Measurements from ENCODE around the gene NDUFS3.

Gene NDUFS3

GRCh38 chr11:47595967-47596366 is 17.1 kb downstream of the NDUFS3 start:
- Histone ChIP-seq H3K27me3 (peaks cover 43 to 51% (median 48%) of the 10 kb centered on the region in 11 experiments), H3K4me1 (peaks cover 23 to 33% (median 32%) of the 10 kb centered on the region in 10 experiments), H3K27ac (no peak overlapping the region), H4K20me1 (peaks cover 0 to 22% (median 0%) of the 10 kb centered on the region in 11 experiments; a peak in 7 of 22 replicates), H3K9me3 (replicated peaks in 1 of 11) (no peaks in the 10 kb centered on the region), H3K4me3 (no peak overlapping the region), H3K36me3 (no peaks in the 10 kb centered on the region), H3K9ac (no peak overlapping the region), H3K4me2 (no peak overlapping the region)
- TF ChIP-seq Cebpa-rat (IDR thresholded peaks at IDR 0.05): no peak

GRCh38 chr11:47599902-47600301 is 21.0 kb downstream of the NDUFS3 start:
- no peak for TF ChIP-seq Cebpa-rat (IDR thresholded peaks at IDR 0.05)

GRCh38 chr11:47603295-47603694 is 24.4 kb downstream of the NDUFS3 start:
- no peaks in the 10 kb centered on the region for H4K20me1 ChIP-seq
- H3K9me3 ChIP-seq (replicated peaks in 1 of 11): no peaks in the 10 kb centered on the region
- H3K4me1 ChIP-seq: peaks cover 10 to 18% (median 16%) of the 10 kb centered on the region in 10 experiments; a peak in 19 of 20 replicates
- H3K36me3 ChIP-seq: no peaks in the 10 kb centered on the region
- no peaks in the 10 kb centered on the region for H3K27me3 ChIP-seq
- H3K4me3 ChIP-seq: no peak overlapping the region
- no peak overlapping the region for H3K4me2 ChIP-seq
- TF ChIP-seq Cebpa-rat (IDR thresholded peaks at IDR 0.05): no peak
- H3K9ac ChIP-seq: no peak overlapping the region
- no peak overlapping the region for H3K27ac ChIP-seq

More at GRCh38 chr11:47599902-47600301, 21.0 kb downstream of the NDUFS3 start:
- no peaks in the 10 kb centered on the region for H3K4me1 ChIP-seq
- no peaks in the 10 kb centered on the region for H3K36me3 ChIP-seq
- no peak overlapping the region for H3K4me2 ChIP-seq
- no peak overlapping the region for H3K9ac ChIP-seq
- H3K9me3 ChIP-seq (replicated peaks in 1 of 11): no peaks in the 10 kb centered on the region
- no peak overlapping the region for H3K27ac ChIP-seq
- H3K27me3 ChIP-seq: peaks cover 8 to 16% (median 14%) of the 10 kb centered on the region in 11 experiments
- no peak overlapping the region for H3K4me3 ChIP-seq
- H4K20me1 ChIP-seq: peaks cover 0 to 5% (median 0%) of the 10 kb centered on the region in 11 experiments; a peak in 4 of 22 replicates

- H3K27me3 ChIP-seq: no peaks in the 10 kb centered on the region
- H3K36me3 ChIP-seq: peaks cover 0 to 14% (median 4%) of the 10 kb centered on the region in 11 experiments; a peak in 5 of 22 replicates
- TF ChIP-seq Cebpa-rat (IDR thresholded peaks at IDR 0.05): no peak
- H3K27ac ChIP-seq: no peak overlapping the region
- H3K4me2 ChIP-seq: peak overlapping the region in 1 of 11 experiments; percentile 63; a peak in 1 of 22 replicates
- H3K4me1 ChIP-seq: peaks cover 14 to 24% (median 21%) of the 10 kb centered on the region in 10 experiments
- no peaks in the 10 kb centered on the region for H4K20me1 ChIP-seq
- H3K9ac ChIP-seq: no peak overlapping the region
- no peak overlapping the region for H3K4me3 ChIP-seq
- H3K9me3 ChIP-seq (replicated peaks in 1 of 11): no peaks in the 10 kb centered on the region
Observed at GRCh38 chr11:47605921-47606320, 27.0 kb downstream of the NDUFS3 start.

- Histone ChIP-seq H3K4me2 (peak overlapping the region in 8 of 11 experiments; percentile 29 to 63 (median 41); a peak in 16 of 22 replicates), H3K9ac (0 out of 22 replicates have a peak overlapping the region, but pooled peaks of 3 of the 11 experiments have one; percentile 5 to 9 (median 7)), H3K36me3 (peaks cover 0 to 16% (median 7%) of the 10 kb centered on the region in 11 experiments; a peak in 5 of 22 replicates), H3K4me3 (no peak overlapping the region), H3K27me3 (no peaks in the 10 kb centered on the region), H4K20me1 (no peaks in the 10 kb centered on the region; a peak in 1 of 22 replicates), H3K27ac (no peak overlapping the region), H3K4me1 (peaks cover 22 to 32% (median 29%) of the 10 kb centered on the region in 10 experiments), H3K9me3 (replicated peaks in 1 of 11) (no peaks in the 10 kb centered on the region)
- TF ChIP-seq Cebpa-rat (IDR thresholded peaks at IDR 0.05): no peak
Observed at GRCh38 chr11:47606731-47607130, 27.9 kb downstream of the NDUFS3 start.

- H3K4me1 ChIP-seq: peaks cover 29 to 38% (median 36%) of the 10 kb centered on the region in 10 experiments
- H3K4me3 ChIP-seq: no peak overlapping the region
- H3K9me3 ChIP-seq (replicated peaks in 1 of 11): no peaks in the 10 kb centered on the region
- no peaks in the 10 kb centered on the region for H3K27me3 ChIP-seq
- peaks cover 0 to 16% (median 7%) of the 10 kb centered on the region in 11 experiments; a peak in 5 of 22 replicates for H3K36me3 ChIP-seq
- no peaks in the 10 kb centered on the region; a peak in 1 of 22 replicates for H4K20me1 ChIP-seq
- H3K9ac ChIP-seq: 0 out of 22 replicates have a peak overlapping the region, but pooled peaks of 2 of the 11 experiments have one; percentile 7 to 9
- H3K27ac ChIP-seq: no peak overlapping the region
- no peak for TF ChIP-seq Cebpa-rat (IDR thresholded peaks at IDR 0.05)
- peak overlapping the region; percentile 29 to 63 (median 41); a peak in 21 of 22 replicates for H3K4me2 ChIP-seq
Observed at GRCh38 chr11:47607380-47607779, 28.5 kb downstream of the NDUFS3 start.

- Histone ChIP-seq H3K4me1 (peaks cover 37 to 51% (median 43%) of the 10 kb centered on the region in 10 experiments), H3K9ac (no peak overlapping the region), H3K4me3 (no peak overlapping the region), H3K4me2 (no peak overlapping the region), H3K9me3 (replicated peaks in 1 of 11) (no peaks in the 10 kb centered on the region), H4K20me1 (no peaks in the 10 kb centered on the region; a peak in 1 of 22 replicates), H3K27ac (no peak overlapping the region), H3K27me3 (no peaks in the 10 kb centered on the region), H3K36me3 (peaks cover 0 to 16% (median 7%) of the 10 kb centered on the region in 11 experiments; a peak in 5 of 22 replicates)
- no peak for TF ChIP-seq Cebpa-rat (IDR thresholded peaks at IDR 0.05)
Observed at GRCh38 chr11:47609675-47610074, 30.8 kb downstream of the NDUFS3 start.

- peak overlapping the region in 7 of 11 experiments; percentile 8 to 50 (median 28); a peak in 10 of 22 replicates for H3K9ac ChIP-seq
- H4K20me1 ChIP-seq: no peaks in the 10 kb centered on the region; a peak in 1 of 22 replicates
- H3K27me3 ChIP-seq: no peaks in the 10 kb centered on the region
- TF ChIP-seq Cebpa-rat (IDR thresholded peaks at IDR 0.05): no peak
- H3K36me3 ChIP-seq: peaks cover 6 to 32% (median 17%) of the 10 kb centered on the region in 11 experiments; a peak in 19 of 22 replicates
- H3K4me1 ChIP-seq: peaks cover 35 to 51% (median 41%) of the 10 kb centered on the region in 10 experiments
- 0 out of 20 replicates have a peak overlapping the region, but pooled peaks of 1 of the 10 experiments have one; percentile 20 for H3K4me3 ChIP-seq
- peak overlapping the region; percentile 64 to 95 (median 76) for H3K4me2 ChIP-seq
- H3K27ac ChIP-seq: peak overlapping the region; percentile 11 to 73 (median 63); a peak in 18 of 22 replicates
- no peaks in the 10 kb centered on the region for H3K9me3 ChIP-seq (replicated peaks in 1 of 11)
Observed at GRCh38 chr11:47611348-47611794, 32.5 kb downstream of the NDUFS3 start.

GRCh38 chr11:47615249-47615648 is 36.4 kb downstream of the NDUFS3 start:
- Histone ChIP-seq H3K9me3 (replicated peaks in 1 of 11) (no peaks in the 10 kb centered on the region), H4K20me1 (no peaks in the 10 kb centered on the region; a peak in 2 of 22 replicates), H3K27me3 (no peaks in the 10 kb centered on the region), H3K4me2 (no peak overlapping the region), H3K36me3 (peaks cover 44 to 62% (median 50%) of the 10 kb centered on the region in 11 experiments), H3K4me3 (no peak overlapping the region), H3K4me1 (peaks cover 27 to 51% (median 32%) of the 10 kb centered on the region in 10 experiments), H3K27ac (no peak overlapping the region), H3K9ac (no peak overlapping the region)
- no peak for TF ChIP-seq Cebpa-rat (IDR thresholded peaks at IDR 0.05)
